Activated CD8-positive, alpha-beta T cell treated with anti-CD3 and anti-CD28 coated beads for 36 hours (primary cell): ENCODE measurements around the gene CTNNA2. TPM values are rescaled to one million over a fixed set of nuclear protein-coding genes. Genes with fewer than 3 reads are reported as not detected.

ENCODE experiments used
- ATAC-seq: fragments of 200-7000 bp; cut with Tn5 transposase; one replicate; pipeline ENCODE4 v1.10.0; 2021; ENCODE audit warnings: mild to moderate bottlenecking, moderate library complexity
- CTCF ChIA-PET: fragments of 350-600 bp; sonication (Branson Sonifier 250); formaldehyde crosslinking; loops from one replicate; lab custom pipeline; 2021; ENCODE audit warnings: antibody characterized with exemption; lab: Charles Lee
- POLR2A ChIA-PET: fragments of 350-600 bp; sonication (Branson Sonifier 250); formaldehyde crosslinking; loops from one replicate; lab custom pipeline; 2021; ENCODE audit warnings: antibody characterized with exemption; lab: Charles Lee
- DNase-seq: peaks from one replicate; pipeline ENCODE4 v3.0.0-alpha.2; 2020
- H3K27ac Mint-ChIP-seq: one replicate; pipeline ENCODE4 v1.8.0; 2021; ENCODE audit warnings: mild to moderate bottlenecking, mixed read lengths
- H3K27me3 Mint-ChIP-seq: one replicate; pipeline ENCODE4 v1.8.0; 2021; ENCODE audit warnings: mixed read lengths
- H3K36me3 Mint-ChIP-seq: one replicate; pipeline ENCODE4 v1.8.0; 2021; ENCODE audit warnings: low read depth, mixed read lengths
- H3K4me1 Mint-ChIP-seq: one replicate; pipeline ENCODE4 v1.8.0; 2021; ENCODE audit warnings: low read depth, mixed read lengths
- H3K4me3 Mint-ChIP-seq: one replicate; pipeline ENCODE4 v1.8.0; 2021; ENCODE audit warnings: mild to moderate bottlenecking, moderate library complexity, mixed read lengths
- H3K9me3 Mint-ChIP-seq: one replicate; pipeline ENCODE4 v1.8.0; 2021; ENCODE audit warnings: mixed read lengths
- intact Hi-C: fragments of 100-400 bp; cut with micrococcal nuclease; formaldehyde crosslinking; loops from one replicate; pipeline ENCODE4 v1.10.0; 2022
- total RNA-seq, 2 experiments: library from RNA; stranded (reverse); gene quantifications; one replicate each; pipeline ENCODE4 v1.2.3, GENCODE V29; 2021
- TF ChIP-seq, protein P1 (sequence below): fragments of 200-600 bp; IDR thresholded peaks from one replicate; pipeline ENCODE4 v1.8.0; 2022; ENCODE audit warnings: antibody characterized with exemption, mild to moderate bottlenecking

The CTNNA2 gene
- total RNA-seq, 2 experiments from 2014 or later = not detected

GRCh38 chr2:79660557-79660956 is 147.7 kb downstream of the CTNNA2 start:
- no peaks in the 10 kb centered on the region for H3K27me3 Mint-ChIP-seq
- ATAC-seq (no peak), DNase-seq (no peak)
- ChIA-PET CTCF (no interaction called here), POLR2A (interaction anchor here (0.5 kb wide), 1 partner anchor 440 kb away, joined by 3 read pairs; no protein-coding TSS in a partner anchor)
- TF ChIP-seq, protein P1, sequence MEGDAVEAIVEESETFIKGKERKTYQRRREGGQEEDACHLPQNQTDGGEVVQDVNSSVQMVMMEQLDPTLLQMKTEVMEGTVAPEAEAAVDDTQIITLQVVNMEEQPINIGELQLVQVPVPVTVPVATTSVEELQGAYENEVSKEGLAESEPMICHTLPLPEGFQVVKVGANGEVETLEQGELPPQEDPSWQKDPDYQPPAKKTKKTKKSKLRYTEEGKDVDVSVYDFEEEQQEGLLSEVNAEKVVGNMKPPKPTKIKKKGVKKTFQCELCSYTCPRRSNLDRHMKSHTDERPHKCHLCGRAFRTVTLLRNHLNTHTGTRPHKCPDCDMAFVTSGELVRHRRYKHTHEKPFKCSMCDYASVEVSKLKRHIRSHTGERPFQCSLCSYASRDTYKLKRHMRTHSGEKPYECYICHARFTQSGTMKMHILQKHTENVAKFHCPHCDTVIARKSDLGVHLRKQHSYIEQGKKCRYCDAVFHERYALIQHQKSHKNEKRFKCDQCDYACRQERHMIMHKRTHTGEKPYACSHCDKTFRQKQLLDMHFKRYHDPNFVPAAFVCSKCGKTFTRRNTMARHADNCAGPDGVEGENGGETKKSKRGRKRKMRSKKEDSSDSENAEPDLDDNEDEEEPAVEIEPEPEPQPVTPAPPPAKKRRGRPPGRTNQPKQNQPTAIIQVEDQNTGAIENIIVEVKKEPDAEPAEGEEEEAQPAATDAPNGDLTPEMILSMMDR = no peak
- H3K4me1 Mint-ChIP-seq = no peaks in the 10 kb centered on the region
- H3K9me3 Mint-ChIP-seq = peaks cover 12% of the 10 kb centered on the region
- no peak overlapping the region for H3K27ac Mint-ChIP-seq
- intact Hi-C loops = no loop called here
- no peaks in the 10 kb centered on the region for H3K36me3 Mint-ChIP-seq
- no peak overlapping the region for H3K4me3 Mint-ChIP-seq

DNA sequence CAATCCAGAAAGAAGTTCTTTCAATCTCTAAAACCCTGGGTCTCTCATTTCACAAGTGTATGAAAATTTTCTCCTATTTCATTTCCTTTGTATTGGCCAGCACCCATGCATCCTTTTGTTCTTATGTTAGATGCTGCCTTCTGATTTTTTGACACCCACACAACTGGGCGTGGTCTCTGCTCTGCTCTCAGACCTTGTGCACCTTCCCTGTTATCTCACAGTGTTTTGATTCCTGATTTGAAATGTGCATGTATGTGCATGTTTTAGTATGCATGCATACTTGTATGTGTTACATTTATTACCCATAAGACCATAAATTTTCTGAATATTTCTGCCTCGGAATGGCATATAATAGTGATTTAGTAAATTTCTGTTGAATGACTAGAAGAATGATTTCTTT is 152.2 kb downstream of the CTNNA2 start:
- H3K27me3 Mint-ChIP-seq = no peaks in the 10 kb centered on the region
- TF ChIP-seq, protein P1 = no peak
- no peak overlapping the region for H3K27ac Mint-ChIP-seq
- H3K9me3 Mint-ChIP-seq = peaks cover 9% of the 10 kb centered on the region
- no peak for ATAC-seq
- H3K36me3 Mint-ChIP-seq = no peaks in the 10 kb centered on the region
- ChIA-PET CTCF (no interaction called here), POLR2A (no interaction called here)
- H3K4me1 Mint-ChIP-seq = no peaks in the 10 kb centered on the region
- DNase-seq = no peak
- no peak overlapping the region for H3K4me3 Mint-ChIP-seq
- intact Hi-C loops = no loop called here

DNA sequence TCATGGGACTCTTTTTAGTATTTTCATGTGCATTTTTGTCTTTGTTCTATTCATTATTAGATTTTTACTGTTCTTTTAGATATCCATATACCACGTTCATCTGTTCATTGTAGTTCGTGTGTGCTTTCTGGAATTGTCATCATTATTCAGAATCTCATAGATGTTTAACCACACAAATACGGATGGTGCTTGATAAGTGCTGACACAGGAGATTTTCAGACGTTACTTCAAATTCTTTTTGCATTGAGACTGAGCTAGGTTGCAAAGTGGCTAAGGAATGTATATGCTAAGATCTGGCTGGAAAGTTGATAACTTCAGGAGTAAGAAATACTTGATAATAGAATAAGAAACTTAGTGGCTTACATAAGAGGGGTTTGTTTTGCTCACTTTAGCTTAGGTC is 153.6 kb downstream of the CTNNA2 start:
- Mint-ChIP-seq H3K36me3 (no peaks in the 10 kb centered on the region), H3K4me1 (no peaks in the 10 kb centered on the region), H3K27ac (no peak overlapping the region), H3K4me3 (no peak overlapping the region), H3K9me3 (peaks cover 9% of the 10 kb centered on the region), H3K27me3 (no peaks in the 10 kb centered on the region)
- intact Hi-C loops = no loop called here
- DNase-seq (no peak), ATAC-seq (no peak)
- TF ChIP-seq, protein P1 = no peak
- ChIA-PET CTCF (no interaction called here), POLR2A (no interaction called here)

DNA sequence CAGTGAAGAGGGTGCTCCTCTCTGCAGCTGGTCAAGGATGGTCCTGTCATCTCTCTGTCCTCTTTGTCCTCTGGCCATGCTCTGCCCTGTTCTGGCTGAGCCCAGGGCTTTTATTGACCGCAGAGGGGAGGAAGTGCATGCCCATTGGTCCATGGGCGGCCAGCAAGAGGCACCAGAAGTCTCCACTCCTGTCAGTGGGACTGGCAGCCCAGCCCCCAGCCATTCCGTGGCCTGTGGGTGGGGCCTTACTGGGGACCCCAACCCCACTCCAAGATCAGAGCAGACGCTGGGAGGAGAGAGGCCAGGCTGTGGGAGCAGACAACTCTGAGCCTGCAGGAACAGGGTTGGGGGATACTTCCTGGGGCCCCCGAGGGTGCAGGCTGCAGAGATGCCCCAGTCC is 156.9 kb downstream of the CTNNA2 start:
- Mint-ChIP-seq H3K4me3 (no peak overlapping the region), H3K27me3 (no peaks in the 10 kb centered on the region), H3K4me1 (no peaks in the 10 kb centered on the region), H3K36me3 (no peaks in the 10 kb centered on the region), H3K9me3 (peaks cover 4% of the 10 kb centered on the region), H3K27ac (no peak overlapping the region)
- CTCF ChIA-PET = no interaction called here
- intact Hi-C loops = no loop called here
- POLR2A ChIA-PET = no interaction called here
- ATAC-seq = no peak
- DNase-seq = no peak
- TF ChIP-seq, protein P1 = no peak

DNA sequence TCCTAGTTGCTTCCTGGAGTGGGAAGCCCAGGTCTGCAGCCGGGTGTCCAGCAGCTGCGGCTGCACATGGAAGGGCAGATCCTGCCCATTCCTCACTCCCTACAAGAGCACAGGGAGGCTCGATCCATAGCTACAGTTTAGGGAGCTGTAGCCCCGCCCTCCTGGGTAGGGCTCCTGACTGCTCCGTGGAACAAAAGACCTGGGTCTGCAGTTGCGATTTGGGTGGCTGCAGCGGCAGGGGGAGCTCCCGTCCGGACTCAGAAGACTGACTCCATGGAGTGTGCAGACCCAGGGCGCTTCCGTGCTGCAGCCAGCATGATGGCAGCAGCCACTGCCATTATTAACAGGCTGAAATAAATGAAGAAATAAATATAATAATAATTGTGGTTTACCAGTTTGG is 157.3 kb downstream of the CTNNA2 start:
- intact Hi-C loops = no loop called here
- ChIA-PET CTCF (no interaction called here), POLR2A (no interaction called here)
- TF ChIP-seq, protein P1 = no peak
- Mint-ChIP-seq H3K9me3 (peaks cover 4% of the 10 kb centered on the region), H3K27me3 (no peaks in the 10 kb centered on the region), H3K36me3 (no peaks in the 10 kb centered on the region), H3K4me1 (no peaks in the 10 kb centered on the region), H3K27ac (no peak overlapping the region), H3K4me3 (no peak overlapping the region)
- ATAC-seq = no peak
- no peak for DNase-seq
